Kidney (tissue), 14 donors: ENCODE results near the gene PEX16. TPM values are rescaled to one million over a fixed set of nuclear protein-coding genes. Genes with fewer than 3 reads are reported as not detected.

Experiments used
- DNase-seq, 5 donors: peaks; one replicate each; pipeline ENCODE4 v3.0.0-alpha.2; 2013 to 2020
- FAIRE-seq: peaks from 2 replicates; lab custom pipeline; 2012; peaks lifted over from hg19 to GRCh38; lab: Jason Lieb, UNC
- H3K27ac ChIP-seq, 2 donors: one replicate each; pipeline ENCODE4 v1.7.0; 2013; ENCODE audit warnings: low read depth in 2 of 2, low read length in 2 of 2, inconsistent platforms in 1 of 2
- H3K27me3 ChIP-seq: one replicate; pipeline ENCODE4 v1.7.1; 2013; ENCODE audit warnings: low read length, inconsistent platforms; ENCODE audit not compliant: control insufficient read depth, insufficient read depth
- H3K36me3 ChIP-seq, 3 donors: one replicate each; pipeline versions ENCODE4 v1.7.0 to v1.7.1; 2013; ENCODE audit warnings: low read length in 3 of 3, control low read depth in 1 of 3, inconsistent platforms in 1 of 3; ENCODE audit not compliant: insufficient read depth in 3 of 3, control insufficient read depth in 2 of 3
- H3K4me1 ChIP-seq, 3 donors: one replicate each; pipeline versions ENCODE4 v1.7.0 to v1.7.1; 2013; ENCODE audit warnings: low read length in 3 of 3, inconsistent platforms in 1 of 3, low read depth in 1 of 3; ENCODE audit not compliant: control insufficient read depth in 2 of 3, insufficient read depth in 2 of 3
- H3K4me3 ChIP-seq, 3 donors: one replicate each; pipeline versions ENCODE4 v1.7.0 to v1.8.1; 2013; ENCODE audit warnings: low read length in 3 of 3, control low read depth in 1 of 3, inconsistent platforms in 1 of 3
- H3K9ac ChIP-seq, 3 donors: one replicate each; pipeline versions ENCODE4 v1.7.0 to v1.7.1; 2013; ENCODE audit warnings: low read length in 3 of 3, control low read depth in 1 of 3, inconsistent platforms in 1 of 3
- H3K9me3 ChIP-seq, 3 donors: one replicate each; pipeline versions ENCODE4 v1.7.0 to v1.7.1; 2013; ENCODE audit warnings: low read length in 3 of 3, control low read depth in 1 of 3, inconsistent platforms in 1 of 3; ENCODE audit not compliant: control insufficient read depth in 2 of 3, insufficient read depth in 1 of 3
- intact Hi-C: fragments of 100-400 bp; cut with DNase I; formaldehyde crosslinking; loops from one replicate; pipeline ENCODE4 v1.11.1; 2022
- polyA plus RNA-seq: library from polyadenylated mRNA; stranded (reverse); fragments of 350-450 nt; fragmentation: Illumina TruSeq; extraction: RNeasy Lipid Tissue Mini Kit (QIAGEN cat#74804); gene quantifications from one replicate; pipeline ENCODE4 v1.2.3, GENCODE V29; 2014; ENCODE audit warnings: low read depth, low replicate concordance; ENCODE audit not compliant: insufficient read depth
- total RNA-seq: library from RNA; stranded (reverse); fragmentation: NEBNext Ultra II Directional; extraction: Animal tissue kit (Norgen Biotek cat#: 25700); gene quantifications from one replicate; pipeline ENCODE4 v1.2.1, GENCODE V29; 2021
- TF ChIP-seq, protein P1 (sequence below): IDR thresholded peaks from 3 replicates; pipeline ENCODE4 v1.5.1; 2012; ENCODE audit warnings: mild to moderate bottlenecking, moderate library complexity, borderline replicate concordance; ENCODE audit not compliant: insufficient read depth; ENCODE audit errors: extremely low read depth
- donor health status: control.
- donor health status: control.
- donor health status: control.
- donor health status: control.
- donor health status: control.
- donor health status: DM: yes; HTN: yes; CAD: no.
- donor health status: Normal renal cell carcinoma (clear cell type).

PEX16 gene
- total and polyA plus RNA-seq, 2 donors from 2014 or later, result 38.4 to 46.0 TPM

DNA sequence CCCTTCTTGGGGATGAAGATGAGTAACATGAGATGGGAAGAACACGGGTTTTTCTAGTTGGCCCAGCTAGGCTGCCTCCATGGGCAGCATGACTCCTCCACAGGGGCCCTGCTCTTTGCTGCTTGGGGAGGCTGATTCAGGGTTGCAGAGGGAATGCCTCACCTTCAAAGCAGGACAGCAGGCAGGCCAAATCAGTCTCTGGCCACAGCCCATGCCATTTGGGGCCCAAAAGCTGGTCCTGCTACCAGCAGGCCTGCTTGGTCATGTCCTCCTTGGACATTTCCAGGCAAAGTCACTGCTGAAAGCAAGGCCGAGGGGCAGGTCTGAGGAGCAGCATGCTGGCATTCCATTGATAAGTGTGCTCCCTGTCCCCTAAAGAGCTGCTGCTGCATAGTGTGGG, 46.0 kb downstream of the PEX16 start:
- TF ChIP-seq, protein P1, sequence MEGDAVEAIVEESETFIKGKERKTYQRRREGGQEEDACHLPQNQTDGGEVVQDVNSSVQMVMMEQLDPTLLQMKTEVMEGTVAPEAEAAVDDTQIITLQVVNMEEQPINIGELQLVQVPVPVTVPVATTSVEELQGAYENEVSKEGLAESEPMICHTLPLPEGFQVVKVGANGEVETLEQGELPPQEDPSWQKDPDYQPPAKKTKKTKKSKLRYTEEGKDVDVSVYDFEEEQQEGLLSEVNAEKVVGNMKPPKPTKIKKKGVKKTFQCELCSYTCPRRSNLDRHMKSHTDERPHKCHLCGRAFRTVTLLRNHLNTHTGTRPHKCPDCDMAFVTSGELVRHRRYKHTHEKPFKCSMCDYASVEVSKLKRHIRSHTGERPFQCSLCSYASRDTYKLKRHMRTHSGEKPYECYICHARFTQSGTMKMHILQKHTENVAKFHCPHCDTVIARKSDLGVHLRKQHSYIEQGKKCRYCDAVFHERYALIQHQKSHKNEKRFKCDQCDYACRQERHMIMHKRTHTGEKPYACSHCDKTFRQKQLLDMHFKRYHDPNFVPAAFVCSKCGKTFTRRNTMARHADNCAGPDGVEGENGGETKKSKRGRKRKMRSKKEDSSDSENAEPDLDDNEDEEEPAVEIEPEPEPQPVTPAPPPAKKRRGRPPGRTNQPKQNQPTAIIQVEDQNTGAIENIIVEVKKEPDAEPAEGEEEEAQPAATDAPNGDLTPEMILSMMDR, result no peak
- H3K27ac ChIP-seq, result no peak overlapping the region
- no peaks in the 10 kb centered on the region for H3K4me1 ChIP-seq
- H3K36me3 ChIP-seq, result peaks cover 7 to 83% (median 60%) of the 10 kb centered on the region in 3 donors
- intact Hi-C loops, result no loop called here
- no peak overlapping the region for H3K4me3 ChIP-seq
- H3K9me3 ChIP-seq, result no peaks in the 10 kb centered on the region
- FAIRE-seq (no peak), DNase-seq (no peak)
- H3K9ac ChIP-seq, result no peak overlapping the region
- no peaks in the 10 kb centered on the region for H3K27me3 ChIP-seq

DNA sequence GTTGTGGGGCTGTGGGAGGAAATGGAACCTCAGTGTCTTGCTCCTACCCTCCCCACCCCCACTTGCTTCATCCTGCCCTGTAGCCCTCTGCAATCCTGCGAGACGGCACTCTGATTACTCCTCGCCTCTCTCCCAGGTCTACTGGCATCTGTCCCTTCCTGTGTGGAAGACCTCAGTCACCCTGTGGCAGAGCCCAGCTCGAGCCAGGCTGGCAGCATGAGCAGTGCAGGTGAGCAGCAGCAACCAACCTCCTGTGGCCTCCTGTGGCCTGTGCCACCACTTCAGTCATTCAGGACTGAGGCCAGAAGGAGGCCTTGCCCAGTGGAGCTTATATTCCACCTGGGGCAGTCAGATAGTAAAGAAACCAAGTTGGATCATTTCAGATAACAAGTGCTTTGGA, 47.0 kb downstream of the PEX16 start:
- TF ChIP-seq, protein P1, result no peak
- FAIRE-seq (no peak), DNase-seq (no peak)
- H3K4me1 ChIP-seq, result no peaks in the 10 kb centered on the region
- H3K27me3 ChIP-seq, result no peaks in the 10 kb centered on the region
- intact Hi-C loops, result no loop called here
- no peak overlapping the region for H3K4me3 ChIP-seq
- H3K27ac ChIP-seq, result no peak overlapping the region
- no peaks in the 10 kb centered on the region for H3K9me3 ChIP-seq
- H3K36me3 ChIP-seq, result peaks cover 7 to 77% (median 68%) of the 10 kb centered on the region in 3 donors
- H3K9ac ChIP-seq, result no peak overlapping the region

DNA sequence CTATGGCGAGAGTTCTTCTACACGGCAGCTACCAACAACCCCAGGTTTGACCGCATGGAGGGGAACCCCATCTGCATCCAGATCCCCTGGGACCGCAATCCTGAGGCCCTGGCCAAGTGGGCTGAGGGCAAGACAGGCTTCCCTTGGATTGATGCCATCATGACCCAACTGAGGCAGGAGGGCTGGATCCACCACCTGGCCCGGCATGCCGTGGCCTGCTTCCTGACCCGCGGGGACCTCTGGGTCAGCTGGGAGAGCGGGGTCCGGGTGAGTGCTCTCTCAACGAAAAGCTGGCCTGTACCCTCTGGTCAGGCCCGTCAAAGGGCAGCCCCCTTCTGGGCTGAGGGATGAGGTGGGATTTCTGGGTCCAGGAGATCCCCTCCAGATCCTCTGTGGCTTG, 48.1 kb downstream of the PEX16 start:
- TF ChIP-seq, protein P1, result no peak
- Histone ChIP-seq H3K27me3 (no peaks in the 10 kb centered on the region), H3K4me1 (no peaks in the 10 kb centered on the region), H3K4me3 (no peak overlapping the region), H3K36me3 (peaks cover 7 to 77% (median 69%) of the 10 kb centered on the region in 3 donors), H3K9me3 (no peaks in the 10 kb centered on the region), H3K27ac (no peak overlapping the region), H3K9ac (no peak overlapping the region)
- intact Hi-C loops, result no loop called here
- FAIRE-seq (no peak), DNase-seq (no peak)

DNA sequence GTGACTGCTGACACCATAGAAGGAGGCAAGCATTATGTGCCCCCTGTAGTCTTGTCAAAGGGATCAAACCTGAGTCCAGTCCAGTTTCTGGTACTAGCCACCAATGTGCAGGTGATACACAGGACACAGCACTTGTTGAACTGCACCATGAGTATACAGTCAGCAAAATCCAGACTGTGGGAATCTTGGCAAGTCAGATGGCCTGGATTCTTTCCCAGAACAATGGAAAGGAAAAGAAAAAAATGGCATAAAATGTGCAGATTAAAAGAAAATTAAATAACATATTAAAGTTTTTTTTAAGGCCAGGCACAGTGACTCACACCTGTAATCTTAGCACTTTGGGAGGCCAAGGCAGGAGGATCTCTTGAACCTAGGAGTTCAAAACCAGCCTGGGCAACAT, 53.6 kb downstream of the PEX16 start:
- no peaks in the 10 kb centered on the region for H3K9me3 ChIP-seq
- H3K36me3 ChIP-seq, result peaks cover 13 to 79% (median 53%) of the 10 kb centered on the region in 3 donors
- no peak overlapping the region for H3K27ac ChIP-seq
- peaks cover 0 to 13% (median 11%) of the 10 kb centered on the region in 3 donors for H3K4me1 ChIP-seq
- H3K9ac ChIP-seq, result no peak overlapping the region
- intact Hi-C loops, result no loop called here
- FAIRE-seq (no peak), DNase-seq (no peak)
- TF ChIP-seq, protein P1, result no peak
- no peaks in the 10 kb centered on the region for H3K27me3 ChIP-seq
- H3K4me3 ChIP-seq, result no peak overlapping the region
